ENCODE measurements around the gene FBXO42. TPM values are rescaled to one million over a fixed set of nuclear protein-coding genes. Genes with fewer than 3 reads are reported as not detected.

The FBXO42 gene
- total and polyA plus RNA-seq, 9 of the 15 experiments (the other 6 are each of a cell fraction or from before 2014, with no cell fraction given) = 7.2 to 24.8 (median 17.4) TPM

- TF ChIP-seq ETV1 (tag; conservative IDR thresholded peaks at IDR 0.05; ENCODE audit: low read depth) = peak; percentile 58; the same call in 1 of the 2 replicates
- no peak for TF ChIP-seq TCF7L2 (IDR thresholded peaks at IDR 0.05; ENCODE audit: low read depth, low read length)
- 0 out of 2 replicates have a peak, but pooled peaks have one; percentile 49 for TF ChIP-seq ZNF740 (CRISPR knock-in tag; IDR thresholded peaks at IDR 0.05)
- peak in 1 of 2 experiments; percentile 76; a peak in 1 of 4 replicates for TF ChIP-seq ZNF740 (tag; IDR thresholded peaks at IDR 0.05)
- no peak for TF ChIP-seq ZNF778 (CRISPR knock-in tag; IDR thresholded peaks at IDR 0.05)
- no peak for TF ChIP-seq EGR1 (conservative IDR thresholded peaks at IDR 0.05)
- no peak for TF ChIP-seq ZNF445 (CRISPR knock-in tag; IDR thresholded peaks at IDR 0.05; ENCODE audit: low read depth)
- no peak for TF ChIP-seq RAD51 (IDR thresholded peaks at IDR 0.05; ENCODE audit: borderline replicate concordance, low read depth)
- TF ChIP-seq ZNF316 (IDR thresholded peaks at IDR 0.05) = no peak
- no peak for TF ChIP-seq TFAM (CRISPR knock-in tag; conservative IDR thresholded peaks at IDR 0.05)
- TF ChIP-seq ZNF124 (CRISPR knock-in tag; IDR thresholded peaks at IDR 0.05) = no peak
- TF ChIP-seq OTX1 (CRISPR knock-in tag; IDR thresholded peaks at IDR 0.05) = 0 out of 2 replicates have a peak, but pooled peaks have one; percentile 51
- peak; percentile 60; the same call in 1 of the 2 replicates for TF ChIP-seq GATA2 (CRISPR knock-in tag; IDR thresholded peaks at IDR 0.05)
- peak; percentile 90 for TF ChIP-seq LEF1 (IDR thresholded peaks at IDR 0.05)
- peak; percentile 77 for TF ChIP-seq FOSL1 (tag; conservative IDR thresholded peaks at IDR 0.05)
- TF ChIP-seq CEBPZ (IDR thresholded peaks at IDR 0.05; ENCODE audit: borderline replicate concordance, low read depth, low read length) = no peak
- TF ChIP-seq HMG20A (CRISPR knock-in tag; conservative IDR thresholded peaks at IDR 0.05) = no peak
- no peak for TF ChIP-seq HMG20B (CRISPR knock-in tag; IDR thresholded peaks at IDR 0.05)
- no peak for TF ChIP-seq PHB (CRISPR knock-in tag; IDR thresholded peaks at IDR 0.05)
- no peak for TF ChIP-seq POLR3A (IDR thresholded peaks at IDR 0.05; ENCODE audit: borderline replicate concordance, extremely low read depth, insufficient read depth, insufficient read length)
- TF ChIP-seq ZNF3 (CRISPR knock-in tag; IDR thresholded peaks at IDR 0.05) = no peak
- peak; percentile 97 for TF ChIP-seq ZNF184 (CRISPR knock-in tag; IDR thresholded peaks at IDR 0.05)
- TF ChIP-seq POLR2AphosphoS5 (IDR thresholded peaks at IDR 0.05; ENCODE audit: control insufficient read depth, insufficient read depth, low read depth, low read length) = peak; percentile 91
- TF ChIP-seq KDM1A (IDR thresholded peaks at IDR 0.05) = peak; percentile 27 to 57; a peak in 2 of 4 replicates
- TF ChIP-seq MAZ (CRISPR knock-in tag; conservative IDR thresholded peaks at IDR 0.05 in 1 of 2, IDR thresholded peaks at IDR 0.05 in 1 of 2) = peak; percentile 60 to 76; a peak in 2 of 4 replicates
These were observed 103.4 kb downstream of the FBXO42 start (continued) for GRCh38 chr1:16248603-16249516.

Data from K562 (cell line).